Measurements from ENCODE around the gene WDR37.
"Not testable (repeated sequence)": the region's sequence is repeated elsewhere in the genome, so short reads cannot be mapped to it uniquely, and the experiment has no call there.

WDR37 gene

DNA sequence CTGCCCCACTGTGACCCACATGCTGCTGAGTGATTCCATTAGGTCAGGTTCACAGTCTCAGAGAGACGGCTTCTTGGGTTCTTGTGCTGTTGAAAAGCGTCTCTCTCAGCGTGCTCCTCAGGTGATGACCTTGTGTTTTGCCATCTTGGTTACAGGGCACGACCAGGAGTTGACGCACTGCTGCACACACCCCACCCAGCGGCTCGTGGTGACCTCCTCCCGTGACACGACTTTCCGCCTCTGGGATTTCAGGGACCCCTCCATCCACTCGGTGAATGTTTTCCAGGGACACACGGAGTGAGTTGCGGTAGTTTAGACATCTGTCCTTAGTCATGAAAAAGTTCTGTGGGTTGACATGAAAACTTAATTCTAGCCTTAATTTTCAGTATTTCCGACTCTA, 48.8 kb downstream of the WDR37 start:
- no peak for DNase-seq (ENCODE audit: low read depth in 2 of 2)

DNA sequence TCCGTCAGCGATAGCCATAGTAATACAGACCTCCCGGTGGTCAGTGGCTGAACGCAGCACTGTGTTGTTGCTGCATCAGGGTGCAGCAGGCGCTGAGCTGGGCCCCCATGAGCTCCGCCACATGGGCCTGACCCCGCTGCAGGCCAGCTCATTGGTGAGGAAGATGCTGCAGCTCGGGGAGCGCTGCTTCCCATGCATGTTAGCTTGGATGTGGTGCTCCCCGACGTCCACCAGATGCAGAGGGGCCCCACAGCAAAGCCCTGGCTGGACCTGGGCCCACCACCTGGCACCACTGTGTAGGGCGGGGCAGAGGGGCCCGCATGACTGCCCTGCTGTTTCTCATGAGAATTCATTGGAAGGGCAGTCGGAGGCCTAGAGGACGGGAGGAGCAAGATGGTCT, 50.8 kb downstream of the WDR37 start:
- DNase-seq (ENCODE audit: low read depth in 2 of 2): no peak

DNA sequence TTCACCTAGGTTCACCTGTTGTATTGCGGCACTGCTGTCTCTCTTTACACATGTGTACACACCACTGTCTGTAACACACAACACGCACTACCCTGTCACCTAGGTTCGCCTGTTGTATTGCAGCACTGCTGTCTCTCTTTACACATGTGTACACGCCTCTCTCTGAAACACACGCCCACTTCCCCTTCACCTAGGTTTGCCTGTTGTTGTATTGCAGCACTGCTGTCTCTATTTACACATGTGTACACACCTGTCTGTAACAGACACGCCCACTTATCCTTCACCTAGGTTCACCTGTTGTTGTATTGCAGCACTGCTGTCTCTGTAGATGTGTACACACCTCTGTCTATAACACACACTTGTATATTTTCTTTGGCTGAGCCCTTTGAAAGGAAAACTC, 51.5 kb downstream of the WDR37 start:
- DNase-seq (ENCODE audit: low read depth in 2 of 2): no peak

DNA sequence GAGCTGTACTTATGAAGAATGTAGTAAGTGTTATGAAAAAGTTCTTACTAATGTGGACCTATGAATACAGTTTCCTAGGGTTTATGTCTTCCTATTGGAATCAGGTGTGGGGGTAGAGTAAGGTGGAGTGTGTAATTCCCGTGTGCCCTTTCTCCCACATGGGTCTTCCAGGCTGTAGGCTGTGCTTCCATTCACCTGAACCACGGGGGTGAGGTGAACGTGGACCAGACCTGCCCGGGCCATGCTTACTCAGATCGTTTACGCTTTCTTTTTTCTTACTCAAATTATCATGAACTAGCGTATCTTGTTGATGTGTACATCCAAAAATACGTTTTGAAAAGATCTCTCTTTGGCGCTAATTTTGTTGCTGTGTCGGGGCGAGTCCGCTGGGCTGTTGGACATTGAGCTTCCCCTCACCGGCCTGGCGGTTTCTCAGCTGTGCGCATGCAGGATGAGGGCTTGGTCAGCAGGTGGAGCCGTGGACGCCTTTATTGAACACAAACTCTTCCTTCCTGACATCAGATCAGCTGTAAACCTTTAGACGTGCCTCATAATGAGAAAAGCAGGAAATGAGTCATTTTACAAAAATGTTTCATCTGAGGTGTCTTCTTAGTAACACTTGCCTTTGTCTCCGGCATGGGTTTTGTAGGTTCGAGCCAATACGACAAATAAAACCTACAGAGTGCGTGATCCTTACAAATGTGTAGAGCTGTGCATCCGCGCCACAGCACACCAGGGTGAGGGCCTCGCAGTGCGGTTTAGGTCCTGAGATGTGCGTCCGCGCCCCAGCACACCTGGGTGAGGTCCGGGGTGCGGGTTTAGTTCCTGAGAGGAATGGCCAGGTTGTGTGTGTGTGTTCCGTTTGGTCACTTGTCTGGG, 53.8 kb downstream of the WDR37 start:
- peak; percentile 62 to 69 for DNase-seq (ENCODE audit: low read depth in 2 of 2)

DNA sequence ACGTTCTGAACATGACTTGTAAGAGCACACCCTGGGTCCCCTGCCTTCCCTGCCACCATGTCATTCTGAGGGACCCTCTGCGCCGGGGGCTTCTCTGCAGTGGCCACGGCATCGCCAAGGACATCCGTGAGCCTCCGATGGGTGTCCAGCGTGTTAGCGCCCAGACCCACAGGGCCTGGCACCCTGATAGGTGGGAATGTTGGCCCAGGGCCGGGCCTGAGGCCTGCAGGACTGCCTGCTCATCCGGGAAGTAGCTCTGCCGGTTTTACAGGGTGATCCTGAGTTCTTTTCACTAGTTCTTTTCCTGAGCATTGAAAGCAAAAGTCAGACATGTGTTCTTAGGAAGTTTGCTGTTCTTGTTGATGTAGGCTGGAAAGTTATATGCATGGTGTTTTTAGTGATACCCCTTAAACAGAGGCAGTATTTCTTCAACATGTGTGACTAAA, 54.5 kb downstream of the WDR37 start:
- no peak for DNase-seq (ENCODE audit: low read depth in 2 of 2)

DNA sequence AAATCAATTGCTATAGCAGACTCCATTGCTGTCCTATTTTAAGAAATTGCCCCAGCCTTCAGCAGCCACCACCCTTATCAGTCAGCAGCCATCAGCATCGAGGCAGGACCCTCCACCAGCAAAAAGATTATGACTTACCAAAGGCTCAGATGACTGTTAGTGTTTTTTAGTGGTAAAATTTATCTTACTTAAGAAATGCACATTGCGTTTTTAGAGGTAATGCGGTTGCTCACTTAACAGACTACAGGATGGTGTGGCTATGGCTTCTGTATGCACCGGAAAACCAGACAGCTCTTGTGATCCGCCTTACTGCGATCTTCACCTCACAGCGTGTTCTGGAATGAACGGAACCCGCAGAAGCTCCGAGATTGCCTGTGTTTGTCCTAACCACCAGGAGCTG, 58.1 kb downstream of the WDR37 start:
- DNase-seq (ENCODE audit: low read depth in 2 of 2): no peak

DNA sequence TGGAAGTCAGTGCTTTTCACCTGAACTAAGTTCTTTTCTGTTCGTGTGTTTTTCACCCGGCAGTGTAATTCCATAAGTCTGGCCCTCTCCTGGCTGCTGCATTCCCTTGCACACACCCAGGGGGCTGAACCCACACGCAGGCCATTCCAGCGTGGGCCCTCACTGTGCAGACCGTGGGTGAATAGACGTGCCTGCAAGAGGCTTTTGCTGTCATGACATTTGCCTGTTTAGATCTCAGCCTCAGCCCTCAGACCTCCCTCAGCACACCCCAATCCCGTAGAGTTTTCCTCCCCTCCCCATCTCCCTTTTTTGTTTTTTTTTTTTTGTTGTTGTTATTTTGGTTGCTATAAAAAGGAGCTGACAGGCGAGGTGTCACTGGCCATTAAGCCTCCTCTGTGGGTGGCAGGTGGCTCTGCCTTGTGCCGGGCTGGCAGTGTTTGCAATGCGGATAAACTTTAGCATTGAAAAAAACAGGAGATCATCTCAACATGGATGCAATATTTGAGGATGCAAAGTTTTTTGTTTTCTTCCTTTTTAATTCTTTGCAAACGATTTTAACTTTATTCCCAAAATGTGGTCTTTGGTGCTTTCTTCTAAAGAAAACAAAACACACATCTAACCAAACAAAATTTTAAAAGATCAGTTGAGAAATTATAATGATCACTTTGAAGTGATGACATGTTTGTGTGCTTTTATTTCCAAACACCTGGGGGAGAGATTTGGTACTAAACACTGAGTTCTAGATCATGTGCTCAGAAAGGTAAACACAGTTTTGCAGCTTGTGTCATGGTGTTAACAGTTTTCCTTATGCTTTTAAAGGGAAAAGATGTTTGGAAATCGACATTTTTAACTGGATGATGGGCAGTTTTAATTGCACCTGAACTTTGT, 58.8 kb downstream of the WDR37 start:
- no peak for DNase-seq (ENCODE audit: low read depth in 2 of 2)

DNA sequence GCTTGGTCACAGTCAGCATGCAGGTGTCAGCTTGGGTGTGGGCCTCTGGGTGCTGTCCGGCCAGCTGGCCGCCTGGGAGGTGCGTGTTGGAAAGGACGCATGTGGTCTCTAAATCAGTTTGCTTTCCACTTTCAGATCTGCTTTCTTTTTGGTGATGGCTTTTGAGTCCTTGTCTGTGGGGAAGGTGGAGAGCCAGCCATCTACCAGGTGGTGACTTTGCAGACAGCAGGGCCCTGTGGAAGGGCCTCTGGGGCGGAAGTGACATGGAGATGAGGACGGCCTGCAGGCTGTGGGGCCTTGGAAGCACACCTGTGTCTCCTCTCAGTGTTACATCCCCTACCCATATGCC, 59.4 kb downstream of the WDR37 start:
- no peak for DNase-seq (ENCODE audit: low read depth in 2 of 2)

DNA sequence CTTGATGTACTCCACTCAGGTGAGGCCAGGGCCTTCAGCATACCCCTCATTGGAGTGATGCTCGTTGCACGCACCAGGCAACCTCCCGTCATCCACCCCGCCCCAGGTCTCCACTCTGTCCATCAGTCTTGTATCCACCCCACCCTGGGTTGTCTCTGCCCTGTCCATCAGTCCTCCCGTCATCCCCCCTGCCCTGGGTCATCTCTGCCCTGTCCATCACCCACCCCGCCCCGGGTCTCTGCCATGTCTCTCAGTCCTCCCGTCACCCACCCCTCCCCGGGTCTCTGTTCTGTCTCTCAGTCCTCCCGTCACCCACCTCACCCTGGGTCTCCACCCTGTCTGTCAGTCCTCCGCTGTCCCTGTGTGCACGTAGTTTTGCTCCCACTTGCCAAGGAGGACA, 59.9 kb downstream of the WDR37 start:
- DNase-seq (ENCODE audit: low read depth in 2 of 2): no peak

DNA sequence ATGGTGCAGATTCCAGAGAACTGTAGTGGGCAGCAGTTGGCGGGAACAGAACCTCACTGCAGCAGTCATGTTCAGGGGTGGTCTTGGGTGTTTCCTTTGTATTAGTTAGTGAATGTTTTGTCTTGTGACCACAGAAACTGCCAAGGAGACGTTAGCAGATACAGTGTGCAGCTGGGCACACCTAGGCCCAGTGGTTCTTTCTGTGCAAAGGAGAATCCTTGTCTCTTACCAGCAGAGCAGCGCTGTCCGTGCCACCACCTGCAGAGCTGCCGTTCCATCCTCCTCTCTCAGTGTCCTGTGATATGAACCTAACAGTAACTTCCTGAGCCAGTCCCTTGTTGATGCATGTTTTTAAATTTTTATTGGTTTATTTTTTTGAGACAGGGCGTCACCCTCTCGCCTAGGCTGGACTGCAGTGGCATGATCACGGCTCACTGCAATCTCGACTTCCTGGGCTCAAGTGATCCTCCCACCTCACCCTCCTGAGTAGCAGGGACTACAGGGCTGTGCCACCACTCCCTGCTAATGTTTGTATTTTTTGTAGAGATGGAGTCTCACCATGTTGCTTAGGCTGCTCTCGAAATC, 60.6 kb downstream of the WDR37 start:
- no peak for DNase-seq (ENCODE audit: low read depth in 2 of 2)

DNA sequence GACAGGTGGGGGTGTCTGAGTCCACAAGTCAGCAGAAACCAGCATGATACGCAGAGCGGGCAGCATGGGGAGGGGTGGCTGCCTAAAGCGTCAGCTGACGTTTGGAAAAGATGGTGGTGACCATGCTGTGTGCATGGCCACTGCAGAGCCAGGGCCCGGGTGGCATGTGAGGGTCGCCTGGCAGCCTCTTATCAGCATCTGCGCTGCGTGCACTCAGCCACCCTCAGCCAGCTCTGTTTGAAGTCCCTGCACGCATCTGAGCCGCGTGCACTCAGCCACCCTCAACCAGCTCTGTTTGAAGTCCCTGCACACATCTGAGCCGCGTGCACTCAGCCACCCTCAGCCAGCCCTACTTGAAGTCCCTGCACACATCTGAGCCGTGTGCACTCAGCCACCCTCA, 61.5 kb downstream of the WDR37 start:
- DNase-seq (ENCODE audit: low read depth in 2 of 2): no peak

DNA sequence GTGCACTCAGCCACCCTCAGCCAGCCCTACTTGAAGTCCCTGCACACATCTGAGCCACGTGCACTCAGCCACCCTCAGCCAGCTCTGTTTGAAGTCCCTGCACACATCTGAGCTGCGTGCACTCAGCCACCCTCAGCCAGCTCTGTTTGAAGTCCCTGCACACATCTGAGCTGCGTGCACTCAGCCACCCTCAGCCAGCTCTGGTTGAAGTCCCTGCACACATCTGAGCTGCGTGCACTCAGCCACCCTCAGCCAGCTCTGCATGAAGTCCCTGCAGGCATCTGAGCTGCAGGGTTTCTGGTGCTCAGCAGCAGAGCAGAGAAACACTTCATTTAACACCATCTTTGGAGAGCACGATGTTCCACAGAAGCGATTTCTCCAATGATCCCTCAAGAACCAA, 62.1 kb downstream of the WDR37 start:
- DNase-seq (ENCODE audit: low read depth in 2 of 2): not testable (repeated sequence)

DNA sequence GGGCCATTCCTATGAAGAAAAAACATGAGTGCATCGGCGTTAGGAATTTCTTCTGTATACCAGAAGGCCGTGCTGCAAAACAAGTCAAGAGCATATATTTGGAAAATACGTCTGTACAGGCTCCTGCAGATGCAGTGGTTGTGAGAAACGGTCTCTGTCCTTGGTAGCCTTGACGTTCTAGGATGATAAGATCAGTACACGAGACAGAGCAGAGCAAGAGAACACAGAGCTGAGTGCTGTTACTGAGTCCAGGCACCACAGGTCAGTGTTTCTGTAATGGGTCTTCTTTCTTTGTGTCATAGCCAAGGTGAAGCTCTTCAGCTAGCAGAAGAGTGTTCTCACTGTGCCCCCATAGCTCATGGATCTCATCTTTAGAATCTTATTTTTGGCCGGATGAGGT, 62.8 kb downstream of the WDR37 start:
- no peak for DNase-seq (ENCODE audit: low read depth in 2 of 2)

DNA sequence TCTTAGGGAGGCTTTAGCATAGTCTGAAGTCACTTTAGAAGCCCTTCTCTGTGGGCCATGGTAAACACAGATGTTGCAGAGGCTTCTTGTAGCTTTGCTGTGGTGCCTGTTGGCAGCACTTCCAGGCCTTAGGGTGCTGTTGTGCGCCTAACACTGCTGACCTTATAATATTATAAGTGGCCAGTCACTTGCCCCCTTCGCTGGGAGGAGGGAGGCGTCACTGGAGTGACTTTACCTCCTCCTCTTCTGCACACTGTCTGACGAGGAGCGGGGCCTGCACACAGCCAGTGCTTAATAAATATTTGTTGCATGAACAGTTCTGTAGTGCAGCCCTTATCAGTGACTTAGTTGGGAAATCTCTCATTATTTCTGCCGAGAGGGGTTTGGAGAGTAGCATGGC, 63.3 kb downstream of the WDR37 start:
- no peak for DNase-seq (ENCODE audit: low read depth in 2 of 2)

DNA sequence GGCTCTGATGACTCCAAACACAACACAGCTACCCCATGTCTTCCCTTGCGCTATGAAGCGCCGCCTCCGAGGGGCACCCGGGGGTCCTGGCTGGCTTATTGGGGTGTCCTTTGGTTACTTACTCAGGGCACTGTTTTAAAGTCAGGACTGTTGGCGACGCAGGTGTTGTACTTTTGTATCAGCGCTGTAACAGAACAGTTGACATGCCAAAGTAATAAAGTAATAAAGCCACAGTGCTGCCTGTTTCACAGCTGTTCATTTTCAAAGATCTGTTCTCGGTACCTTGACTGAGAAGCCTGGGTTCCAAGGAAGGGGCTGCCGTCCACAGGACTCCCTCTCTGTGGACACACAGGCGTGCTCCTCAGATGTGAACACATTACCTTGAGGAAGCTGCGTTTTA, 64.1 kb downstream of the WDR37 start:
- DNase-seq (ENCODE audit: low read depth in 2 of 2): no peak

DNA sequence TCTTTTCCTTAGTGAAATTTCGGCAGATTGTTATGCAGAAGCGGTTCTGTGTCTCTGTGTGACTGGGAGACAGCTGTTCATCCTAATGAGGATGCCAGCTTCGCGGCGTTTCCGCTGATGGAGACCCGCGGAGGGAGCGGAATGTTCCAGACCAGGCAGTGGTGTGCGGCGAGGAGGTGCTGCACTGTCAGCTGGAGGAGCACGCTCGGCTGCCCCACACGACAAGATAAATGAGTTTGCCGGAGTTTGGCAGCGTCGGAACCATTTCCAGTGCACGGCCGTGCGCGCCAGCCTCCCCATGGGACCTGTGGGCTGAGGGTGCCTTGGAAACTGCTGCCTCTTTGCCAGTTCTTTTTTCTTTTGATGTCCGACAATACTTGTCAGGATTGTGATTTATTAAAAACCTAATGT, 64.6 kb downstream of the WDR37 start:
- no peak for DNase-seq (ENCODE audit: low read depth in 2 of 2)

DNA sequence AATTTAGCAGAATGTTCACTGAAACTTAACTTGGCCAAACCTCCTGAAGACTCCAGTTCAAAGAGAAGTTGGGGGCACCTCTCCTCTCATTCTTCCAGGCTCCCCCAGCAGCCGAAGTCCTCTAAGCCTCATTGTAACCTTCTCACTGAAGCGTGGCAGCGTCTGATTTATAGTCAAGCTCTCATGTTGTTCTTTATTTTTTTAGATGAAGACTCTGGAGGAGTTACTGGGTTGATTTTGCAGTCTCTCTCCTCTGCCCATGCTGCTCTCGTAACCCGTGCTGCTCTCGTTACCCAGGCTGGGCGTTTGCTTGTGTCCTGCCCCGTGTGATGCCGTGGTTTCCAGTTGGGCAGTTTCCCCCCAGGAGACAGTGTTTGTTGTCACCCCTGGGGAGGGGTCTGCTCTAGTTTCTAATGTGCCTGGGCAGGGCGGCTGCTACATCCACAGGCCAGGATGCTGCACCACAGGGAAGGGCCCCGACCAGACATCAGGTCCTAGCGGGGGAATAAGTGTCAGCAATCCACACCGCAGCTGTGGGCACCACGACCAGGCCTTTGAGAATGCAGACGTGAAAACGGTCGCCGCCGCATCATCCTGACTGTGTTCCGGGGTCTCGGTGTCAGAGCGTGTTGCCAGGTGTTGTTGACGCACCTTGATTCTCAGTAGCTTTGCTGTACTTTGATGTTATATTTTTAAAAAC, 65.2 kb downstream of the WDR37 start:
- DNase-seq (ENCODE audit: low read depth in 2 of 2): no peak

DNA sequence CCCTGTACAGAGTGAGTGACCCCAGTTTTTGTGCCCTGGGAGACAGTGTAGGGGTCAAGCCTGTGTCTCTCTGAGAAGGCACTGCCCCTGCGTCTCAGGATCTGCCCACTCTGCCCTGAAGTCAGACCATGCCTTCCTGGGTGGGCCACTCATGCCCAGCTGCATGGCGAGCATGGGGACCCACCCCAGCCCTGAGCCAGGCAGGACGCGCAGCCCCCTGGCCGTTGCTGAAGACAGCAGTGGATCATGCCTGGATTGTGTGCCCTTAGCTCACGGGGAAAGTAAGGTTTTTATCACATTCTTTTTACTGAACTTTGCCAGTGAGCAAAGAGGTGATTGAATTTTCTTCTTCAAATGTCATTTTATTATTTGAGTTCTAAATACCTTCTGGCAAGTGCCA, 66.2 kb downstream of the WDR37 start:
- no peak for DNase-seq (ENCODE audit: low read depth in 2 of 2)

DNA sequence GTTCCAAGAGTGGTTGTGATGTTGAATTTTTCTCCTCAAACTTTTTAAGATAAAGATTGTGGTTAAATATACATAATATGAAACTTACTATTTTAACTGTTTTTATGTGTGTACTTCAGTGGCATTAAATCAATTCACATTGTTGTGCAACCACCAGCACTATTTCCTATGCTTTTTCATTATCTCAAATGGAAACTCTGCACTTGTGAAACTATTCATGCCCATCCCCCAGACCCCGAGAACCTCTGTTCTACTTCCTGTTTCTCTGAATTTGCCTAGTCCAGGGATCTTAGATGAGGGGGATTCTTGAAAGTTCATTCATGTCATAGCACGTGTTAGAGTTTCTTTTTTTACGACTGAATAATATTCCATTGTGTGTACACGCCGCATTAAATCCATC, 67.0 kb downstream of the WDR37 start:
- DNase-seq (ENCODE audit: low read depth in 2 of 2): no peak

DNA sequence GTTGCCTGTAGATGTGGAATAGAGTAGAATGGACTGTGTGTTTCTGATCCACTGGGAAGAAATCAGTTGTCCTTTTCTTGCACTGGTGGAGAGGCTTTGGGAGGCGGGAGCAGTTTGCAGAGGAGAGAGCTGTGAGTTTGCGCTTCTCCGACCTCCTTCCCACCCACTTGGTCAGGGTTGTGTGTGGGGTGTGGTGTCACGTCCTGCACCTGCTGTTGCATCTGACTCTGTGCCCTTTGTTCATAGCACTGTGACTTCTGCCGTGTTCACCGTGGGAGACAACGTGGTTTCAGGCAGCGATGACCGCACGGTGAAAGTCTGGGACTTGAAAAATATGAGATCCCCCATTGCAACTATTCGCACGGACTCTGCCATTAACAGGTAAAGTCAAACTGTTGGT, 67.8 kb downstream of the WDR37 start:
- no peak for DNase-seq (ENCODE audit: low read depth in 2 of 2)

DNA sequence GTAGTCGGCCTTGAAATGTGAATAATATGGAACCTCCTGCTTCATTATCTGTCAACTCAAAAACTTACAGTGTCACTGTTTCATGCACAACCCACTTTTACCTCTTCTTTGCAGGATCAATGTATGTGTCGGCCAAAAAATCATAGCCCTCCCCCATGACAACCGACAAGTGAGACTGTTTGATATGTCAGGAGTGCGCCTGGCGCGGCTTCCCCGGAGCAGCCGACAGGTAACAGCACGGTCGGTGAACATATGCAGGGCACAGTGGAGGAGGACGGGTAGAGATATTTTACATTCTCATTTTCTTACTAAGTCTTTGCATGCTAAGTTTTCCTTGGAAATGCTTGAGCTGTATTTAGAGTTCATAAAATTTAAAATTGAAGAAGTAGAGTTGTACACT, 68.6 kb downstream of the WDR37 start:
- DNase-seq (ENCODE audit: low read depth in 2 of 2): no peak

DNA sequence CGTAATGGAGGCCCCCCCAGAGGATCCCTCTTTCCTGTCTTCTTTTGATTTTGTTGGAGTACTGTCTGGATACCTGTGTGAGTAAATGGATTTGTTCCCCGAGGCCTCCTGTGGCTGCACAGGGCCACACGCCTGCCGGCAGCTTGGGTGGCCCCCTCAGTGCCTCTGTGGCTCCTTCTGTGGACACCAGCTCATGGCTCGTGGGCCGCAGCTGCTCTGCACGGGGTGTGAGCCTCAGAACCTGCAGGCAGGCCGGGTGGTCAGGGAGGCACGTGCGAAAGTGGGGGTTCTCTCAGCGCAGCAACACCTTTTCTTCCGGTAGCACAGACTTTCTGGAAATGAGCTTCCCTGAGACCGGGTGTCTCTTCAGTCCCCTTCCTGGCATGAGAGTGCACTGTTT, 70.3 kb downstream of the WDR37 start:
- DNase-seq (ENCODE audit: low read depth in 2 of 2): no peak

Data from activated CD4-positive, alpha-beta T cell treated with anti-CD3 and anti-CD28 coated beads for 24 hours (primary cell).